Activated CD4-positive, CD25-positive, alpha-beta regulatory T cell treated with anti-CD3 and anti-CD28 coated beads, Interleukin-2, amount 50 U/mL, for 24 hours (primary cell): ENCODE data around the gene HSPE1.
A peak's percentile ranks its signal among the peaks of the same experiment; 100 is the strongest.
"Not testable (repeated sequence)": the region's sequence is repeated elsewhere in the genome, so short reads cannot be mapped to it uniquely, and the experiment has no call there.

Experiments
- ATAC-seq, 2 donors: fragments of 150-1000 bp; cut with Tn5 transposase; one replicate each; pipeline ENCODE4 v1.10.0; 2021; ENCODE audit warnings: mild to moderate bottlenecking in 1 of 2, moderate library complexity in 1 of 2

HSPE1 gene

DNA sequence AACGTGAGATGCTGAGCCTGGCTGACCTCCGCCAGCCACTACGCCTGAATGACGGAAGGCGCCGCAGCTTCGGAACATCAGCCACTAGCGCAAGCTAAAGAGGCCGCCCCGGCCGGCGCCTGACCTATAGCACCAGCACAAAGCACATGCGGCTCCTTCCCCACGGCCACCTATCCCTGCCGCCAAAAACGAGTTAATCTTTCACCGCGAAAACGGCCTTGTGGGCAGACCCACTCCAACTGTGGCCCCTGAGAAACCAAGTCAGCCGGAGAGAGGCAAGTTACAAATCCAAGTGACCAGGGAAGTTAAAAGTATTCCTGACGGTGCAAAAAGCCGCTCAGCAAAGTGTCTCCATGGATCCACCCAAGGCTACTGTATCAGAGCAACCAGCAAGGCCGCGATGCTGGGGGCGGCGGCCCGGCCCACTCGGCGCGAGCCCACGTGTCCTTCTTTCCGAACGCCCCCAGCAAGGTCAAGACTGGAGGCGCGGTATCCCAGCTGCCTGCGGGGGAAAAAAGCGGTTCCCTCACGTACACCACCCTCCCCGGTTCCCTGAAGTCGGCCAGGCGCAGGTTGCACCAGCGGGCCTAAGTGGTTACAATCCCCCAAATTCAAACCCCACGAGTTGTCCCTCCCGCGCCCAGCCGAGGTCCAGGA is 1.1 kb upstream of the HSPE1 start:
- no peak for ATAC-seq

DNA sequence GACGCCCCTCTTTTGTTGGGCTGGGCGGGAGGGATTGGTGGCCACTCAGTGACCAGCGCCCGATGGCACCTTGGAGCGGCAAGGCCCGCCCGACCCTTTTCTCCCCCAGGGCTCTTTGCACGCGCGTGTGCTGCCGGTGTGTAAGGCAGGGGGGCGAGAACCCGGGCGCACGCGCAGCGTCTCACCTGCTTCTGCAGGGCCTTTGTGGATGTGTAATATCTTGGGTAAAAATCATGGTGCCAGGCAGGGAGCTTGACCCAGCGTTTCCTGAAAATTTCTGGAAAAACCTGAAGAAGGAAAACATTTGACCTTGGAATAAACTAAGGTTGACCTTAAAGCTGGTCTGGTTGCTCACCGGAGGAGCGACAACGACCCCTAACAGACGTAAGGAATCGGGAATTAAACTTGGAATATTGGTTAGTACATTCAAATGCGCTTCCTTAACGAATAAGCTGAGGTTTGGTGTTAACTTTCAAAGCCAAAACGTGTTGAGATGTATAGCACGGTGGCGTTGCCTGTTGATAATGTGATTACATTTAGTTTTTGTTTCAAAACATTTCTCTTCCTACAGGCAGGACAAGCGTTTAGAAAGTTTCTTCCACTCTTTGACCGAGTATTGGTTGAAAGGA is 438 bp downstream of the HSPE1 start:
- ATAC-seq: peak; percentile 2 to 3

DNA sequence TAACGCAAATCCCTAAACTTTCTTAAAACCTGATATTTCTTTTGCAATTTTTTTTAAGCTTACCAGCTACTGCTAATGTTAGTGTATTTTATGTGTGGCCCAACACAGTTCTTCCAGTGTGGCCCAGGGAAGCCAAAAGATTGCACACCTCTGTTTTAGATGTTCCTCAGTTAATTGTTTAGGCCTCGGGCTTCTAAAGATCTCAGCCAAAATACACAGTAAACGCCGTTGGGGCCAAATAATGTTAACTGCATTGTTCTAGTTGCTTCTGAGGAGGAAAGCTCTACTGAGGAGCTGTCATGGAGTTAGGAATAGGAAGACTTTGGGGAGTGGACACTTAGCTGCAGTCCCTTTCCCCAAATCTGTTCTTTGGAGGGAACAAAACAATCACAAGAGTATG is 2.0 kb downstream of the HSPE1 start:
- no peak for ATAC-seq

DNA sequence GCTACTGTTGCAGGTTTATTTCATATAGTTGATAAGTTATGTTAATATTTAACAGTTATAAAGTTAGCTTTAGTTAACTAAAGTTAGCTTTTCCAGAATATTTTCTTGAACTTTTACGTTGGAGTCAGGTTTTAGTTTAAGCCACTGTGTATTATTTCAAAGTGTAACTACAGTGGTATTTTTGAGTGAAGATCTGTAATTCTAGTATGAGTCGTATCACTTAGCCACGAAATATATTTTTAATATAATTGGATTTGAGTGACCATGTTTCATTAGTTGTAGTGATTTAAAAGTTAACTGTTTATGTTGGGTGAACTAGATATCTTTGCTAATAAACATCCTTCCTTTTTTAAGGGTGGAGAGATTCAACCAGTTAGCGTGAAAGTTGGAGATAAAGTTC is 2.5 kb downstream of the HSPE1 start:
- no peak for ATAC-seq

DNA sequence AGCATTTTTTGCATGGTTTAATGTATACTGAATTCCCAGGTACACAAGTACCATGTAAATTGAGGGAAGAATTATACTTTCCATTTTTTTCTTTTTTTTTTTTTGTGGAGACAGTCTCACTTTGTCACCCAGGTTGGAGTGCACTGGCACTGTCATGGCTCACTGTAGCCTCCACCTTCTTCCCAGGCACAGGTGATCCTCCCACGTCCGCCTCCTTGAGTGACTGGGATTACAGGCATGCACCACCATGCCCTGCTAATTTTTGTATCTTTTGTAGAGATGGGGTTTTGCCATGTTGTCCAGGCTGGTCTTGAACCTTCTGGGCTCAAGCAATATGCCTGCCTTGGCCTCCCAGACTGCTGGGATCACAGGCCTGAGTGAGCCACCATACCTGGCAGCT is 3.8 kb downstream of the HSPE1 start:
- no peak for ATAC-seq

DNA sequence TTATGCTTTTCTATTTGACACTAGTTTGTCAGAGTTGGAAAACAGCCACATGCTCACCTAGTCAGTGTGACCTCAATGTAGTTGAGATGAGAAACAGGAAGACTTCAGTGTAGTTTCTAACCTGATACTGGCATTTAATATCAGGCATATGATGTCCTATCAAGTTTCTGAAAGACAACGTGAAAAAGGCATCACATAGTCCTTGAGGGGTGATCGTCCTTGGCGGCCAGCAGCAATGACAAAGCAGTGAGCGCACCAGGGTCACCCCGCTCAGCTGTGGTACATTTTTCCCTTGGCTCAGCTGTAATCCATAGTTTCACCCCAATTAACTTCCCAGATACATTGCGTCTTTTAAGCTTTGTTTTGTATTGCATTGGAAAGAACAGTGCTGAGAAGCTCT is 4.3 kb downstream of the HSPE1 start:
- ATAC-seq: no peak

DNA sequence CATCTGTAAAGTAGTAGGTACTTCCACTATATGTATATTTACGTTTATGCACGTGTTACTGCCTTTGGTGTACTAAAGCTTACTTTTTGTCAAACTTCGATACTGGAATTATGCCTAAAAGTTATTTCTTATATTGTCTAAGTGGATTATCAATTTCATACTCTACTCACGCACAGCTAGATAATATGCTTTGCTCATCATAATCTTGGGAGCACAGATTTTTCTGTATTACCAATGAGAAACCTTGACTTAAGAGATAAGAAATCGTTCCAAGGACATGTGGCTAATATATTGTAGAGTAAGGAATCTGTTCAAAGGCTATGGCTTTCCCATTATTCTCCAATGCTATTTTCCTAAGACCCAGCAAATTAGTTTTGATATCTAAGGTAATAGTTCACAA is 6.5 kb downstream of the HSPE1 start:
- no peak for ATAC-seq

DNA sequence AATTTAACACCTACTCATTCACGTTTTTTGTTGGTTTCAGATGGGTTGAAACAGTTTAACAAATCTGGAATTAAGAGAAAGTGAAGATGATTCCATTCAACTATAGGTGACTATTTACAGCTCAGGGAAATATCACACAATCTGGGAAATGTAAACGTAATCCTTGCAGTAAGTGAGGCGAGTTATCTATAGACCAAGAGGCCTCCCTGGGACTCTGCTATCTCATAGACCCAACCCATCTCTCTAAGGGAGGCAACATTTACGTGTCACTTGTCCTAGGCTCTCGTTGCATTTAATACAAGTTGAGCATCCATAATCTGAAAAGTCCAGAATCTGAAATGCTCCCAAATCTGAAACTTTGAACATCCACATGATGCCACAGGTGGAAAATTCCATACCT is 13.7 kb downstream of the HSPE1 start:
- no peak for ATAC-seq

DNA sequence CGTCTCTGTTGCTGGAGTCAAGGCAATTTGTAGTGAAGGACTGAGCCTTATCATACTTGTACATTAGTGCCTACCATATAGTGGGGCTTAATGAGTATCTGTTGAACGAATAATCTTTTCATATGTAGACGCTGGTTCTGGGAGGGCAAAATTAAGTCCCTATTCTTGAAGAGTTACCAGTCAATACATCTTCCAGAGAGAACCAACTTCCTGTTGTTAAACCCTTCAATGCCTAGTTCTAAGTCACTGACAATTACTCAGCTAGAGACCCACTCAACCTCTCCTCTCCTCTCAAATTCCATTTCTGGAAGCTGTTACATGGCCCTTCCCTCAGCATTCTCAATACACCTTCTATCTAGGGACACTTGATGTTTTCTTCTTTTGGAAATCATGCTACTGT is 14.6 kb downstream of the HSPE1 start:
- no peak for ATAC-seq

DNA sequence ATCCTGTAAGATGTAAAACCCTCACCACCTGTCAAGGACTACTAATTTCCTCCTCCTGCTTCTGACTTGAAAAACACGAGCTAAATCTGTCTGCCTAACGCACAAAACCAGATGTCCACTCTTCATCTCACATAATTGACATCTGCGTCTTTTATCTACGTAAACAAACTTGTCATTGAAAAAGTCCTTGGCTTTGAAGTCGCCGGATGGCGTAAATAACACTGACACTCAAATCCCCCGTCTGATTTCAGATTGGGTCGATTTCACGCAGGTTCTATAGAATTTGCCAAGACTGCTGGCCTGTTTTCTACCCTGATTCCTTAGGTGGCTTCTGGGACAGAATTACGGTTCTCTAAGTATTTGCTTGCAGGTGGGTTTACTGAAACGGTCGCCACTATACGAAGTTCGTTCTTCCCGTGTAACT is 15.1 kb downstream of the HSPE1 start:
- no peak for ATAC-seq

DNA sequence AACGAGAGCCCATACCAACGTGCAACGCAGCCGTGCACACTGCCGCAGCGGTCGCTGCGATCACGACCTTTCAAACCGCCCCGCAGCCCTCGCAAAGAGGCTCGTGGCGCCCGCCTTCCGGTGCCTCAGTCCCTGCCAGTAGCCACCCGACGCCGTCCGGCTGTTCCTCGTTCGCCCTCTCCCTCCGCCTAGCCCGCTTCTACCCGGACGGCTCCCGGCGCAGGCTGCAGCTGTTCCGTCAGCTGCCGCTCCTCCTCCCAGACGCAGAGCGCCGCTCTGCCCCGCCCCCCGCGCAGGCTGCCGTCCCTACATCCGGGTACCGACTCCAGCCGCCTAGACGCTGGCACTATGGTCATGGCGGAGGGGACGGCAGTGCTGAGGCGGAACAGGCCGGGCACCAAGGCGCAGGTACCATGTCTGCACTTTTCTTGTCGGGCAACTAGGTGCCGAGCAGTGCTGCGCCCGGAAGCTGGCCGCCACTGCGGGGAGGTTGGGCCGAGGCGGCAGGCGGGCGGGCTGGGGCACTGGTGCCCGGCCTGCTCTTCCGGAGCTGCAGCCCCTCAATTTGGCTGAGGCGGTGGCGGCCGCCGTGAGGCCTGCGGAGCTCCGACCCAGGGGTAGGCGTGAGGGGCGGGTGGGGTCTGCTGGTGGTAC is 15.7 kb downstream of the HSPE1 start, which contains the start of gene MOB4:
Gene MOB4 (plus strand): TSS at position 328 of the 654 bp plus-strand sequence. CDS start 21 bp downstream, at position 349.
- peak; percentile 94 for ATAC-seq

DNA sequence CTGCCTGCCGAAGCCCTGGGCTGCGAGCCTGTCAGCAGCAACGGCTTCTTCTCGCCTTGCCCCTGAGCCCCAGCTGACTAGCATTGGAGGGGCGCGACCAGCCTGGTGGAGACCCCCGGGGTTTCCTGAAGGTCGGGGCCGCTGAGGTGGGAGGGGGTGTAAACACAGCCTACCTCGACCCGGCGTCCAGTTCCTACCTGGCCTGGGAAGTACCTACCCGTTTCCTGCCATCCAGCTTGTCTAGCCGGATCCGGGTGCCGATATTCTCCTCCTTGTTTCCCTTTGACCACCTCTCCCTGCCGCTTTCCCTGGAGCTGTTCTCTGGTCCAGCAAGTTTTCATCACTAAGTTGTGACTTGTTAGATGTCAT is 16.2 kb downstream of the HSPE1 start:
- ATAC-seq: peak in 1 of 2 donors; percentile 4

DNA sequence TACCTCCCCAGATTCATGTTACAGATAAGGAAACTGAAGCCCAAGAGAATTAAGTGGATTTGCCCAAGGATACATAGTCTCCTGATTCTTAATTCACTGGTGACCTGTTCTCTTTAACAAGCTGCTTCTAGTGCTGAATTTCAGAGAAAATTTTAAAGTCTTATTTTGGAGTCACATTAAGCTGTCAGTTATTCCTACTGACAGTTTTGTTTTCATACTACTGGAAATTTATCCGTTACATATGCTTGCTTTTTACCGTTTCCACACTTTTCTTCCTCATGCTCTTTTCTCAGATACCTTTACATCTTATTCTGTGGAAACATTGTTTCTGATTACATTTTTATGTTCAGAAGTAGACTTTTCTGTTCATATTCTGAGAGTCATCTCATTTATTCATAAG is 17.0 kb downstream of the HSPE1 start:
- no peak for ATAC-seq

DNA sequence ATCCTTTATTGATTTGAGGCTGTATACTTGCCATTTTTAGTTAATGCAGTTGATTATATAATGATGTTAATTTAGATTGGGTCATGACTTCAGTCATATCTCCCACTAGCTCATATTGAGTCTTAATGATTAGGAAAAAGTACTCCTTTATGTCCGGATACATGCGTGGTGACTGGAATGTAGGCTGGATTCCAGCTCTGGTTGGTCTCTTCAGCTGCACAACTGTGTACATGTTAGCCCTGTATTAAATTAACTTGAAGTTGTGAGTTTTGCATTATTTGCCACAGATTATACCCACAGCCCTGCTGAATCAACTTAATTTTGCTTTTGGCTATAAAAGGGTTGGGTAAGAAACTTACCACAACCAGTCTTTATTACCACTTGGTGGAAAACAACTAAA is 38.2 kb downstream of the HSPE1 start:
- no peak for ATAC-seq

DNA sequence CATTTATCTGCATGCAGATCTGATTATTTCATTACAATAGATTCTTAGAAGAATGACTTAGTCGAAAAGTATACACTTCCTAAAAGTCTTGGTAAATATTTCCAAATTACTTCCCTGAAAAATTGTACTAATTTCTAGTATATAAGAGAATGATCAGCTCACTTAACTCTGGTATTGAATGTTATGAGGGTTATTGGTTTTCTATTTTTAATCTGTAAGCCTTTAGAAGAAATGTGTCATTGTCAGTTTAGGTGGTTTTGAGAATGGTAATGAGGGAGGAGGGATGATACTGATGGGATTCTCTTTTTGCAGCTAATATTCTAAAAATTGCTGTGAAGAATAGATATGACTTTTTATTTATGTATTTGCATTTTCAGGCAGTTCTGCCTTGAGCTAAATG is 39.6 kb downstream of the HSPE1 start:
- peak; percentile 53 to 64 for ATAC-seq

DNA sequence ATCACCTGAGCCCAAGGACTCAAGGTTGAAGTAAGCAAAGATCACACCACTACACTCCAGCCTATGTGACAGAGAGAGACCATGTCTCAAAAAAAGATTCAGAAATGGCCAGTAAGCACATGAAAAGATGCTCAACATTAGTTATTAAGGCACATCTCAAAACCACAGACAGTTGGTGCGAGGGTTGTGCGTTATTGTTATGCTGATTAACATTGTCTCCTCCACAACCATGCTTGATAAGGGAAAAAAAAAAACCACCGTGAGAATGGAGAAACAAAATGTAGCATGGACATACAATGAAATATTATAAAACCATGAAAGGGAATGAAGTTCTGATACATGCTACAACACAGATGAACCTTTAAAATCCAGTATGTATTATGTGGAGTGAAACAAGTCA is 43.0 kb downstream of the HSPE1 start:
- no peak for ATAC-seq

DNA sequence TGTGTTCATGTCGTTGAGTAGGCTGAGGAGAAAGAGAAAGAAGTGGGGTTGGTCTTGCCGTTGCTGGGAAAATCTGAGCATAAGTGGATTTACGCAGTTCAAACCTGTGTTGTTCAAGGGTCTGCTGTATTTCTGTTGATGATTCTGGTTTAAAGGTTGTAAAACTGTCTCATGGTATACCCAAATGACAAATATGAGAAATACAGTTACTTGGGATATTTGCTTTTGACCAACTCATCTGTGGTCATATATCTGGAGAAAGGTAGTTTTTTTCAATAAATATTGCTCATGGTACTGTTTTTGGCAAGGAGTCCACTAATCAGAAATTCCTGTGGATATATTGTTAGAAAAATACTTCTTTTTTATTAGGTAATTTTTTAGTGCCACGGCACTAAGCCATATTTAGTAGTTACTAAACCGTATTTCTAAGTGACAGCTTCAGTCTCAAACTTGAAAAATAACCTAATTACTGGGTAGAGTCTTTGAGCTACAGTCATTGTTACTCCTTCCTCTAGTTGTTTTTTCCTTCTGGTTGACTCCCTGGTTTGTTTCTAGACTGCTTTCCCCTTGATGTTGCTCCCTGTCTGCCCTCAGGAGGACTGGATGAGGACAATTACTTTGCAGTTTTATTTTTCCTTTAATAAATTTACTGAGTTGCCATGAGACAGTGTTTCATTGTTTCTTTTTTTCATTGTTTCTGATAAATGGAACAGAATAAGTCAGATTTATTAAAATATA is 47.2 kb downstream of the HSPE1 start:
- ATAC-seq: no peak

DNA sequence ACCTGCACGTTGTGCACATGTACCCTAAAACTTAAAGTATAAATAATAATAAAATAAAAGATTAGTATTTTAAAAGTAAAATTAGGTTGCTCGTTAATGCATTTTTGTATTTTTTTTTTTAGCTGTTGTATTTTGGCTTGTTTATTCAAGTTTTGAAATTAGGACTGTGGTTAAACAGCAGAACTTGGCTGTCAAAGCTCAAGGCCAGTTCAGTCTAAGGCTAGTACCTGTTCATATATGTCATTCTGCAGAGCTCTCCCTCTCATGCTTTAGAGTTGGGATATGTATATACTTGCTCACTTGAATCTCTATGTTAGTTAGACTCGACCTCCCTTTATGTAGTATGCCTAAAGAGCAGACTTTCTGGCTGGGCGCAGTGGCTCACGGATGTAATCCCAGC is 48.4 kb downstream of the HSPE1 start:
- no peak for ATAC-seq

DNA sequence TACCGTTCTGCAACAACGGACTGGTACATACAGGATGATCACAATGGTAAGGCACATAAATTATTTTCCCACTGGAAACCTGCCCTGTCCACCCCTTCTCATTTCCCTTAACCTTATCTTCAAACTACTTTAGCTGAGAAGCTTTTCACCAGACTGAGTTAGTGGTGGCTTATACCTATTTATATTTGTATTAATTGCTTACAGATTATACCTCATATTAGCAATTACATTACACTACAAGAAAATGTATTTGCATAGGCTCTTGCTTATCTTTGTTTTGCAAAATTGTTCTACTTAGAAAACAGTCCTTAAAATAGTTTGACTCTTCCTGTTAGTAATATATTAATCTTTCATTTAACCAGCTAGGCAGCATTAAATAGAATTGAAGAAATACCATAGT is 51.1 kb downstream of the HSPE1 start:
- not testable (repeated sequence) for ATAC-seq
